Sigmoid colon (tissue), 4 donors: ENCODE measurements around the gene NFE2.

Experiments
- EP300 ChIP-seq, 4 donors: sonication (generic); formaldehyde crosslinking; IDR thresholded peaks; one replicate each; pipeline ENCODE4 v1.6.1; 2017; ENCODE audit warnings: antibody characterized with exemption in 4 of 4
- POLR2AphosphoS5 ChIP-seq, 4 donors: sonication (generic); formaldehyde crosslinking; IDR thresholded peaks; one replicate each; pipeline ENCODE4 v1.6.1; 2017; ENCODE audit warnings: antibody characterized with exemption in 4 of 4
- TF ChIP-seq, protein P1 (sequence below), 4 experiments: fragments of 450-650 bp in 3 of 4; fragments of 200-600 bp in 1 of 4; IDR thresholded peaks; one replicate each; pipeline ENCODE4 v1.5.1; 2016 to 2019; ENCODE audit warnings: antibody characterized with exemption in 4 of 4, mild to moderate bottlenecking in 3 of 4, moderate library complexity in 2 of 4

DNA sequence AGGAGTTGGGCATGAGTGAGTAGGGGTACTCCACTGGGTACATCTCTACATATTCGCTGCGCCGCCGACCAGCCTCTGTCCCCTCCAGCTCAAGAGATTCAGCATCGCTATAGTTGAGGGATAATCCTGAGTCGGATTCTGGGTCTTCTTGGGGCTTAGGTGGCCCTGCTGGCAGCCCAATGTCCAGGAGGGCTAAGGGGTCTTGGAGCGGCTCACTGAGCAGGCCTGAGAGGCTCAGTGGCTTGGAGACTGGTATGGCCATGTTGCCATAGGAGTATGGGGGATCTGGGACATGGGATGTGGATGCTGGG is 7.9 kb downstream of the NFE2 start:
- TF ChIP-seq, protein P1, sequence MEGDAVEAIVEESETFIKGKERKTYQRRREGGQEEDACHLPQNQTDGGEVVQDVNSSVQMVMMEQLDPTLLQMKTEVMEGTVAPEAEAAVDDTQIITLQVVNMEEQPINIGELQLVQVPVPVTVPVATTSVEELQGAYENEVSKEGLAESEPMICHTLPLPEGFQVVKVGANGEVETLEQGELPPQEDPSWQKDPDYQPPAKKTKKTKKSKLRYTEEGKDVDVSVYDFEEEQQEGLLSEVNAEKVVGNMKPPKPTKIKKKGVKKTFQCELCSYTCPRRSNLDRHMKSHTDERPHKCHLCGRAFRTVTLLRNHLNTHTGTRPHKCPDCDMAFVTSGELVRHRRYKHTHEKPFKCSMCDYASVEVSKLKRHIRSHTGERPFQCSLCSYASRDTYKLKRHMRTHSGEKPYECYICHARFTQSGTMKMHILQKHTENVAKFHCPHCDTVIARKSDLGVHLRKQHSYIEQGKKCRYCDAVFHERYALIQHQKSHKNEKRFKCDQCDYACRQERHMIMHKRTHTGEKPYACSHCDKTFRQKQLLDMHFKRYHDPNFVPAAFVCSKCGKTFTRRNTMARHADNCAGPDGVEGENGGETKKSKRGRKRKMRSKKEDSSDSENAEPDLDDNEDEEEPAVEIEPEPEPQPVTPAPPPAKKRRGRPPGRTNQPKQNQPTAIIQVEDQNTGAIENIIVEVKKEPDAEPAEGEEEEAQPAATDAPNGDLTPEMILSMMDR (IDR thresholded peaks at IDR 0.05), result no peak
- TF ChIP-seq POLR2AphosphoS5 (IDR thresholded peaks at IDR 0.05) (no peak), EP300 (IDR thresholded peaks at IDR 0.05) (no peak)
